HCT116 (cell line): ENCODE data around the gene TFEB. TPM values are rescaled to one million over a fixed set of nuclear protein-coding genes. Genes with fewer than 3 reads are reported as not detected.

Experiments used
- ATAC-seq: fragments of 200-7000 bp; cut with Tn5 transposase; 2 replicates; pipeline ENCODE4 v1.9.1; 2020; ENCODE audit warnings: mild to moderate bottlenecking, moderate library complexity
- BruUV-seq: library from RNA; stranded (reverse); fragments of 400-500 nt; replicated peaks from 2 replicates; lab custom pipeline; 2021; lab: Mats Ljungman, UMichigan
- CTCF ChIA-PET: fragments of 300-600 bp; sonication (Branson Sonifier 250); formaldehyde crosslinking; loops from one replicate; lab custom pipeline; 2021; ENCODE audit warnings: antibody characterized with exemption; lab: Charles Lee
- POLR2A ChIA-PET: fragments of 300-600, 350-600 bp; sonication (Branson Sonifier 250); formaldehyde crosslinking; loops from one replicate; lab custom pipeline; 2021; ENCODE audit warnings: antibody characterized with exemption; lab: Charles Lee
- RAD21 ChIA-PET, 2 experiments: fragments of 300-600 bp; sonication (Branson Sonifier 250); formaldehyde crosslinking; loops; one replicate each; lab custom pipeline; 2023; ENCODE audit warnings: low total read pairs in 2 of 2; ENCODE audit not compliant: uncharacterized antibody in 2 of 2, unreplicated experiment in 2 of 2, low non-redundant PET in 1 of 2; lab: Charles Lee
- DNase-seq: peaks from one replicate; pipeline ENCODE4 v3.0.0-alpha.2; 2010; ENCODE audit warnings: low read depth, low spot score
- H2AFZ ChIP-seq: fragments of 200-600 bp; shearing (Covaris generic), sonication (generic); 2 replicates; pipeline ENCODE4 v1.6.1; 2017; ENCODE audit warnings: low read depth, mixed run types, mixed read lengths, antibody characterized with exemption, low read length; ENCODE audit not compliant: poor library complexity, severe bottlenecking
- H3K27ac ChIP-seq: 2 replicates; pipeline ENCODE4 v1.5.1; 2012; ENCODE audit warnings: low read depth, low read length
- H3K27me3 ChIP-seq: fragments of 200-600 bp; sonication (generic); 2 replicates; pipeline ENCODE4 v1.6.1; 2016; ENCODE audit warnings: mixed run types, low read length, mixed read lengths; ENCODE audit not compliant: insufficient read depth
- H3K36me3 ChIP-seq, 2 experiments: fragments of 200-500 bp in 1 of 2; fragments of 200-600 bp in 1 of 2; sonication (Bioruptor generic) in 1 of 2; sonication (generic) in 1 of 2; 2 replicates each; pipeline versions ENCODE4 v1.5.1 to v1.6.1; 2014 to 2016; ENCODE audit warnings: low read length in 2 of 2, inconsistent platforms in 1 of 2, mixed read lengths in 1 of 2, mixed run types in 1 of 2; ENCODE audit not compliant: insufficient read depth in 2 of 2, control insufficient read depth in 1 of 2
- H3K4me1 ChIP-seq, 2 experiments: fragments of 200-600 bp in 1 of 2; sonication (generic) in 1 of 2; 2 replicates each; pipeline versions ENCODE4 v1.5.1 to v1.6.1; 2012 to 2017; ENCODE audit warnings: low read length in 2 of 2, inconsistent platforms in 1 of 2, mild to moderate bottlenecking in 1 of 2, mixed read lengths in 1 of 2, mixed run types in 1 of 2, moderate library complexity in 1 of 2; ENCODE audit not compliant: insufficient read depth in 2 of 2, control insufficient read depth in 1 of 2
- H3K4me2 ChIP-seq: fragments of 200-600 bp; sonication (generic); 2 replicates; pipeline ENCODE4 v1.6.1; 2017; ENCODE audit warnings: mixed run types, low read length, mixed read lengths
- H3K4me3 ChIP-seq, 2 experiments: fragments of 200-600 bp in 1 of 2; sonication (generic) in 1 of 2; replicated peaks in 1 of 2; 2 replicates each; pipeline ENCODE4 v1.5.1; 2011 to 2016; ENCODE audit warnings: low read length in 2 of 2, control low read depth in 1 of 2, low read depth in 1 of 2, mild to moderate bottlenecking in 1 of 2, mixed read lengths in 1 of 2, mixed run types in 1 of 2
- H3K79me2 ChIP-seq: fragments of 200-600 bp; sonication (generic); 2 replicates; pipeline ENCODE4 v1.6.1; 2017; ENCODE audit warnings: mild to moderate bottlenecking, mixed run types, low read length, moderate library complexity, mixed read lengths; ENCODE audit not compliant: insufficient read depth
- H3K9ac ChIP-seq: fragments of 200-600 bp; sonication (generic); 2 replicates; pipeline ENCODE4 v1.6.1; 2016; ENCODE audit warnings: low read length, mixed read lengths
- H3K9me2 ChIP-seq: fragments of 200-600 bp; sonication (generic), shearing (Covaris generic); 2 replicates; pipeline ENCODE4 v1.6.1; 2017; ENCODE audit warnings: mixed run types, mild to moderate bottlenecking, moderate library complexity; ENCODE audit not compliant: insufficient read depth
- H3K9me3 ChIP-seq, 2 experiments: fragments of 200-500 bp in 1 of 2; fragments of 200-600 bp in 1 of 2; sonication (Bioruptor generic) in 1 of 2; sonication (generic) in 1 of 2; 2 replicates each; pipeline ENCODE4 v1.6.1; 2014 to 2017; ENCODE audit warnings: low read length in 2 of 2, mixed read lengths in 2 of 2, inconsistent platforms in 1 of 2, low read depth in 1 of 2, mild to moderate bottlenecking in 1 of 2, mixed run types in 1 of 2, moderate library complexity in 1 of 2; ENCODE audit not compliant: control insufficient read depth in 1 of 2, insufficient read depth in 1 of 2
- H4K20me1 ChIP-seq: fragments of 200-600 bp; sonication (generic), shearing (Covaris generic); 2 replicates; pipeline ENCODE4 v1.6.1; 2017; ENCODE audit warnings: mixed run types, mild to moderate bottlenecking, moderate library complexity; ENCODE audit not compliant: insufficient read depth
- EGR1 ChIP-seq: IDR thresholded peaks from 2 replicates; pipeline ENCODE4 v1.6.1; 2012; ENCODE audit warnings: low read depth
- EZH2phosphoT487 ChIP-seq: fragments of 200-600 bp; IDR thresholded peaks from 2 replicates; pipeline ENCODE4 v1.6.1; 2018; ENCODE audit warnings: antibody characterized with exemption, borderline replicate concordance
- FOSL1 ChIP-seq: IDR thresholded peaks from 2 replicates; pipeline ENCODE4 v1.6.1; 2012; ENCODE audit warnings: low read depth
- JUND ChIP-seq: IDR thresholded peaks from 2 replicates; pipeline ENCODE4 v1.6.1; 2012
- POLR2A ChIP-seq: IDR thresholded peaks from 2 replicates; pipeline ENCODE4 v1.7.0; 2011; ENCODE audit warnings: borderline replicate concordance; ENCODE audit not compliant: insufficient read depth, insufficient read length; ENCODE audit errors: extremely low read depth
- SIN3A ChIP-seq: IDR thresholded peaks from 2 replicates; pipeline ENCODE4 v1.6.1; 2012; ENCODE audit warnings: low read depth
- SP1 ChIP-seq: IDR thresholded peaks from 2 replicates; pipeline ENCODE4 v1.6.1; 2012; ENCODE audit warnings: low read depth
- SRF ChIP-seq: IDR thresholded peaks from 2 replicates; pipeline ENCODE4 v1.6.1; 2012; ENCODE audit warnings: low read depth
- intact Hi-C: fragments of 100-400 bp; cut with micrococcal nuclease; formaldehyde crosslinking; loops from 2 replicates; pipeline ENCODE4 v1.10.0; 2022
- total RNA-seq: library from RNA; stranded (reverse); gene quantifications from one replicate; pipeline ENCODE4 v1.2.1, GENCODE V29; 2021; ENCODE audit not compliant: unreplicated experiment
- TF ChIP-seq, protein P1 (sequence below): IDR thresholded peaks from 2 replicates; pipeline ENCODE4 v1.6.1; 2011; ENCODE audit warnings: mild to moderate bottlenecking, low read length, moderate library complexity; ENCODE audit not compliant: insufficient replicate concordance; ENCODE audit errors: extremely low read depth
- TF ChIP-seq, protein P2 (sequence below): IDR thresholded peaks from 2 replicates; pipeline ENCODE4 v1.6.1; 2012

TFEB gene
- total RNA-seq, 1 experiment from 2014 or later = 4.8 TPM

DNA sequence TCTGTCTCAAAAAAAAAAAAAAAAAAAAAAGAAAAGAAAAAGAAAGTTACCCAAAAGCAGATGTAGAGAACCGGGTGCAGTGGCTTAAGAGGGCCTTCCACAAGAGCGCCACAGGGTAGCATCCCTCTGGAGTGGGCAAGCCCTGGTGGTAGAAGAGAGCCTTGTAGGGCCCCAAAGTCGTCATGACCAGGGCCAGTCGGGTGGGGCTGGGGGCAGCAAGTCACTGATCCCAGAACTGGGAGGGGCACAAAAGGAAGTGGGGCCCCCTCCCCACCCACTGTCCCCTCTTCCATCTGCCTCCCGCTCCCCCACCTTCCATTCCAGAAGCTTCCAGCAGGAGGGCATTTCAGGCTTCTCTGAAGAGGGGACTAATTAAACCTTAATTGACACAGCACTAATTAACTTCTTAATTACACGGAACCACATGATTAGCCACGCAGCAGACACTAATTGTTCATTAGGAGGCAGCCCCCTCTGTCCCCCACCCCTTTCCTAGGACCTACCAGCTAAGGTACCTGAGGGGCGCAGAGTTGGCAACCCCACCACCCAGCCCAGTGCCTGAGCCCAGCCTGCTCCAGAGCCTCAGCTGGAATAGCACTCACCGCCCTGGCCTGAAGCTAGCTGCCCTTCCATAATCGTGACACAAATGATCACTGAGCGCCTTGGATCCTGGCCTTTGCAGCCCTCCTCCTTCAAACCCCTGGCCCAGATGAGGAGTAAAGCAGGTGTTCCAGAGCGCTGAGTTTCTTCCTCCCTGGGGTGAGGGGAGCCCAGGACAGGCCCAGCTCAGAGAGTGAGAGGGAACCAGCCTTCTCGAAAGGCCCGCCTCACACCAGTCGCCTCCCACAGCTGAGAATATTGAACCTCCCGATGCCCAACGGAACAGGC lies 62.3 kb downstream of the TFEB start:
- Histone ChIP-seq H3K4me3 (no peak overlapping the region), H4K20me1 (no peaks in the 10 kb centered on the region), H3K4me2 (no peak overlapping the region), H2AFZ (no peak overlapping the region), H3K79me2 (no peaks in the 10 kb centered on the region), H3K36me3 (no peaks in the 10 kb centered on the region), H3K27me3 (peaks cover 3% of the 10 kb centered on the region; the same call in 1 of the 2 replicates), H3K27ac (no peak overlapping the region), H3K9me2 (no peaks in the 10 kb centered on the region), H3K9me3 (no peaks in the 10 kb centered on the region), H3K9ac (no peak overlapping the region)
- intact Hi-C loops = no loop called here
- DNase-seq = no peak
- RAD21 ChIA-PET = no interaction called here
- POLR2A ChIA-PET = no interaction called here
- no TSS peak for BruUV-seq
- CTCF ChIA-PET = interaction anchor here (0.7 kb wide), 1 partner anchor 22 kb away, joined by 3 read pairs; no protein-coding TSS in a partner anchor
- ATAC-seq = no peak
- TF ChIP-seq POLR2A = no peak
- no peak for TF ChIP-seq EGR1
- TF ChIP-seq EZH2phosphoT487 = no peak
- TF ChIP-seq, protein P1, sequence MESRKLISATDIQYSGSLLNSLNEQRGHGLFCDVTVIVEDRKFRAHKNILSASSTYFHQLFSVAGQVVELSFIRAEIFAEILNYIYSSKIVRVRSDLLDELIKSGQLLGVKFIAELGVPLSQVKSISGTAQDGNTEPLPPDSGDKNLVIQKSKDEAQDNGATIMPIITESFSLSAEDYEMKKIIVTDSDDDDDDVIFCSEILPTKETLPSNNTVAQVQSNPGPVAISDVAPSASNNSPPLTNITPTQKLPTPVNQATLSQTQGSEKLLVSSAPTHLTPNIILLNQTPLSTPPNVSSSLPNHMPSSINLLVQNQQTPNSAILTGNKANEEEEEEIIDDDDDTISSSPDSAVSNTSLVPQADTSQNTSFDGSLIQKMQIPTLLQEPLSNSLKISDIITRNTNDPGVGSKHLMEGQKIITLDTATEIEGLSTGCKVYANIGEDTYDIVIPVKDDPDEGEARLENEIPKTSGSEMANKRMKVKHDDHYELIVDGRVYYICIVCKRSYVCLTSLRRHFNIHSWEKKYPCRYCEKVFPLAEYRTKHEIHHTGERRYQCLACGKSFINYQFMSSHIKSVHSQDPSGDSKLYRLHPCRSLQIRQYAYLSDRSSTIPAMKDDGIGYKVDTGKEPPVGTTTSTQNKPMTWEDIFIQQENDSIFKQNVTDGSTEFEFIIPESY = no peak
- no peak for TF ChIP-seq FOSL1
- TF ChIP-seq SRF = no peak
- no peak for TF ChIP-seq SP1
- TF ChIP-seq, protein P2, sequence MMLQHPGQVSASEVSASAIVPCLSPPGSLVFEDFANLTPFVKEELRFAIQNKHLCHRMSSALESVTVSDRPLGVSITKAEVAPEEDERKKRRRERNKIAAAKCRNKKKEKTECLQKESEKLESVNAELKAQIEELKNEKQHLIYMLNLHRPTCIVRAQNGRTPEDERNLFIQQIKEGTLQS = no peak
- no peak for TF ChIP-seq JUND
- TF ChIP-seq SIN3A = no peak
- TF ChIP-seq, all 23 proteins: peak for 0
- no peaks in the 10 kb centered on the region for H3K4me1 ChIP-seq
